OCI-LY7 (cell line): ENCODE results near the gene GNPTG. TPM values are rescaled to one million over a fixed set of nuclear protein-coding genes. Genes with fewer than 3 reads are reported as not detected.

ENCODE experiments used
- BruUV-seq: library from RNA; stranded (reverse); fragments of 400-500 nt; replicated peaks from 2 replicates; lab custom pipeline; 2021; lab: Mats Ljungman, UMichigan
- CTCF ChIA-PET: fragments of 300-600 bp; sonication (Branson Sonifier 250); formaldehyde crosslinking; loops from one replicate; lab custom pipeline; 2022; ENCODE audit warnings: antibody characterized with exemption; ENCODE audit not compliant: unreplicated experiment; lab: Charles Lee
- POLR2A ChIA-PET: fragments of 300-600 bp; sonication (Branson Sonifier 250); formaldehyde crosslinking; loops from one replicate; lab custom pipeline; 2022; ENCODE audit warnings: antibody characterized with exemption; lab: Charles Lee
- DNase-seq: peaks from one replicate; pipeline ENCODE4 v3.0.0-alpha.2; 2015; ENCODE audit warnings: low spot score
- H2AFZ ChIP-seq: fragments of 200-600 bp; sonication (generic), shearing (Covaris generic); 2 replicates; pipeline ENCODE4 v1.6.1; 2014; ENCODE audit warnings: mild to moderate bottlenecking, antibody characterized with exemption, low read length, moderate library complexity
- H3K27ac ChIP-seq: fragments of 200-600 bp; sonication (generic); 2 replicates; pipeline ENCODE4 v1.5.1; 2014; ENCODE audit warnings: mixed run types, low read depth, mild to moderate bottlenecking, moderate library complexity, low read length, inconsistent platforms; ENCODE audit not compliant: poor library complexity, severe bottlenecking
- H3K36me3 ChIP-seq: fragments of 200-600 bp; sonication (generic); 2 replicates; pipeline ENCODE4 v1.6.1; 2014; ENCODE audit warnings: mild to moderate bottlenecking, antibody characterized with exemption, low read length, moderate library complexity, mixed read lengths; ENCODE audit not compliant: insufficient read depth
- H3K4me1 ChIP-seq: fragments of 200-600 bp; sonication (generic); 2 replicates; pipeline ENCODE4 v1.5.1; 2014; ENCODE audit warnings: mild to moderate bottlenecking, low read length; ENCODE audit not compliant: insufficient read depth, poor library complexity, severe bottlenecking
- H3K4me2 ChIP-seq: fragments of 200-600 bp; sonication (generic); 2 replicates; pipeline ENCODE4 v1.6.1; 2014; ENCODE audit warnings: mild to moderate bottlenecking, low read length
- H3K4me3 ChIP-seq: fragments of 200-600 bp; sonication (generic); 2 replicates; pipeline ENCODE4 v1.5.1; 2014; ENCODE audit warnings: mild to moderate bottlenecking, low read depth, low read length; ENCODE audit not compliant: poor library complexity, severe bottlenecking
- H3K79me2 ChIP-seq: fragments of 200-600 bp; sonication (generic); 2 replicates; pipeline ENCODE4 v1.6.1; 2016; ENCODE audit warnings: low read depth, mild to moderate bottlenecking, low read length, moderate library complexity, mixed read lengths; ENCODE audit not compliant: insufficient read depth
- H3K9me2 ChIP-seq: fragments of 200-600 bp; sonication (generic); 2 replicates; pipeline ENCODE4 v1.6.1; 2016; ENCODE audit warnings: mild to moderate bottlenecking, low read length, mixed read lengths; ENCODE audit not compliant: insufficient read depth
- H3K9me3 ChIP-seq: fragments of 200-600 bp; sonication (generic); 2 replicates; pipeline ENCODE4 v1.6.1; 2014; ENCODE audit warnings: mild to moderate bottlenecking, mixed run types, low read length, mixed read lengths
- H4K20me1 ChIP-seq: fragments of 200-600 bp; sonication (generic); 2 replicates; pipeline ENCODE4 v1.6.1; 2014; ENCODE audit warnings: mild to moderate bottlenecking, antibody characterized with exemption, low read length, moderate library complexity, mixed read lengths; ENCODE audit not compliant: insufficient read depth
- CTCF ChIP-seq: fragments of 200-600 bp; sonication (generic); conservative IDR thresholded peaks from 2 replicates; pipeline ENCODE4 v1.5.1; 2014; ENCODE audit warnings: mild to moderate bottlenecking, antibody characterized with exemption, low read length, moderate library complexity, mixed read lengths
- EZH2phosphoT487 ChIP-seq: fragments of 200-600 bp; sonication (generic); IDR thresholded peaks from 2 replicates; pipeline ENCODE4 v1.6.1; 2018; ENCODE audit warnings: low read depth, borderline replicate concordance, mild to moderate bottlenecking, mixed run types, antibody characterized with exemption, low read length, moderate library complexity, mixed read lengths
- intact Hi-C: fragments of 100-400 bp; cut with micrococcal nuclease; formaldehyde crosslinking; loops from one replicate; pipeline ENCODE4 v1.10.0; 2022; ENCODE audit not compliant: unreplicated experiment
- total RNA-seq, 2 experiments: library from RNA; depleted of rRNA in 1 of 2; stranded (reverse); fragments of >200 nt in 1 of 2; shearing (Covaris generic) in 1 of 2; gene quantifications; 2 replicates each; pipeline ENCODE4 v1.2.3, GENCODE V29; 2014 to 2022

GNPTG gene
- total RNA-seq, 2 experiments from 2014 or later: 21.3 to 24.1 TPM

GRCh38 chr16:1407753-1408152 lies 56.0 kb downstream of the GNPTG start:
- TF ChIP-seq EZH2phosphoT487 (no peak), CTCF (no peak)
- Histone ChIP-seq H3K79me2 (no peaks in the 10 kb centered on the region; the same call in 1 of the 2 replicates), H3K9me2 (no peaks in the 10 kb centered on the region), H3K27ac (no peak overlapping the region), H3K36me3 (peaks cover 4% of the 10 kb centered on the region), H2AFZ (no peak overlapping the region), H3K9me3 (no peaks in the 10 kb centered on the region), H3K4me1 (peaks cover 10% of the 10 kb centered on the region), H3K4me3 (peak overlapping the region; percentile 70), H4K20me1 (peaks cover 4% of the 10 kb centered on the region; the same call in 1 of the 2 replicates), H3K4me2 (peak overlapping the region; percentile 90)
- DNase-seq: no peak
- ChIA-PET CTCF (no interaction called here), POLR2A (no interaction called here)
- no TSS peak for BruUV-seq
- intact Hi-C loops: no loop called here

DNA sequence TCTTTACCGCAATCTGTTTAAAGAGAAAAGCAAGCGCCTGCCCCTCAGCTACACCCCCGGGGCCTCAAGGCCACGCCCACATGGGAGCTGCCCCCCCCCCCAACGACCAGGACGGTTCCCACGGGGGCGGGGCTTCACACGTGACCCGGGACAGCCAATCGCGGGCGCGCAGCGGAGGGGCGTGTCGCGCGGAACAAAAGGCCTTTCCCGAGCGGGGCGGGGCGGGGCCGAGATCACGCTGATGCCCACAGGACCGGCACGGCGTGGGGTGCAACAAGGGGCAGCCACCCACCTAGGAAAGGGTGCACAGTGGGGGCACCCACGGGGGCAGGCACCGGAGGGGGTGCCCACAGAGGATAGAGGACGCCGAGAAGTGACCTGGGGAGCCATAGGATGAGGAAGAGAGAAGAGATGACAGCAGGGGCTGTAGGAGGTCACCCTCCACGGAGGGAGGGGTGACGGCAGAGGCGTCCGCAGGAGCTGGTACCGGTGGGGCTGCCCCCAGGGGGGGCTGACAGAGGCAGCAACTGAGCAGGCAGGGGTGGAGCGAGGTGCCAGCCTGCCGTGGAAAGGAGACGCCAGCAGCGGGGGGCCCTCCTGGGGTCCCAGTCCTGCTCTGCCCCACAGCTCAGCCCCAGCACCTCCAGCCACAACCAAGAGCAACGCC lies 56.6 kb downstream of the GNPTG start:
- no peaks in the 10 kb centered on the region for H3K9me3 ChIP-seq
- DNase-seq: peak; percentile 92
- H3K9me2 ChIP-seq: no peaks in the 10 kb centered on the region
- no TSS peak for BruUV-seq
- peak overlapping the region; percentile 70 for H3K4me3 ChIP-seq
- ChIA-PET POLR2A (no interaction called here), CTCF (no interaction called here)
- H3K4me2 ChIP-seq: peak overlapping the region; percentile 90
- H3K36me3 ChIP-seq: no peaks in the 10 kb centered on the region
- H2AFZ ChIP-seq: no peak overlapping the region
- TF ChIP-seq EZH2phosphoT487 (no peak), CTCF (no peak)
- intact Hi-C loops: no loop called here
- H3K79me2 ChIP-seq: no peaks in the 10 kb centered on the region; the same call in 1 of the 2 replicates
- H3K4me1 ChIP-seq: peaks cover 12% of the 10 kb centered on the region
- peaks cover 4% of the 10 kb centered on the region; the same call in 1 of the 2 replicates for H4K20me1 ChIP-seq
- no peak overlapping the region for H3K27ac ChIP-seq

GRCh38 chr16:1412847-1413246 lies 61.1 kb downstream of the GNPTG start:
- no peak overlapping the region for H2AFZ ChIP-seq
- TF ChIP-seq CTCF: no peak
- TF ChIP-seq EZH2phosphoT487: no peak
- no peak overlapping the region for H3K4me3 ChIP-seq
- peaks cover 1% of the 10 kb centered on the region; the same call in 1 of the 2 replicates for H4K20me1 ChIP-seq
- H3K27ac ChIP-seq: no peak overlapping the region
- H3K9me2 ChIP-seq: no peaks in the 10 kb centered on the region
- DNase-seq: no peak
- CTCF ChIA-PET: no interaction called here
- peaks cover 22% of the 10 kb centered on the region for H3K4me1 ChIP-seq
- intact Hi-C loops: loop anchor here (5.0 to 10.0 kb wide), 2 partner anchors 51 to 108 kb away; partner anchors contain the start of gene UBE2I
- BruUV-seq: no TSS peak
- no peak overlapping the region for H3K4me2 ChIP-seq
- no peaks in the 10 kb centered on the region for H3K9me3 ChIP-seq
- H3K79me2 ChIP-seq: peaks cover 5% of the 10 kb centered on the region; the same call in 1 of the 2 replicates
- 0 out of 2 replicates have a peak, but pooled peaks cover 4% of the 10 kb centered on the region for H3K36me3 ChIP-seq
- POLR2A ChIA-PET: no interaction called here
